GM12878 (cell line): ENCODE measurements around the gene LZTFL1.

Experiments
- BCL11A ChIP-seq: IDR thresholded peaks from 2 replicates; pipeline ENCODE4 v1.6.1; 2011; ENCODE audit warnings: low read depth, low read length
- BMI1 ChIP-seq: fragments of 450-650 bp; IDR thresholded peaks from 2 replicates; pipeline ENCODE4 v1.6.1; 2016; ENCODE audit warnings: mild to moderate bottlenecking, moderate library complexity, borderline replicate concordance
- CTCF ChIP-seq, 3 experiments: IDR thresholded peaks in 2 of 3; conservative IDR thresholded peaks in 1 of 3; 2 replicates each; pipeline ENCODE4 v1.5.1; 2011; ENCODE audit warnings: low read depth in 3 of 3, low read length in 3 of 3, mild to moderate bottlenecking in 3 of 3, control low read depth in 2 of 3, moderate library complexity in 2 of 3, inconsistent platforms in 1 of 3, mixed read lengths in 1 of 3; ENCODE audit not compliant: control insufficient read depth in 2 of 3, insufficient read depth in 1 of 3; ENCODE audit errors: extremely low read depth in 1 of 3

GRCh38 chr3:45890405-45890804 lies 48.5 kb upstream of the LZTFL1 start:
- TF ChIP-seq CTCF (IDR thresholded peaks at IDR 0.05 in 2 of 3, conservative IDR thresholded peaks at IDR 0.05 in 1 of 3; ENCODE audit: control insufficient read depth in 2 of 3, extremely low read depth in 1 of 3, insufficient read depth in 1 of 3, low read depth in 3 of 3, low read length in 3 of 3) (no peak), BCL11A (no peak), BMI1 (no peak)
